ENCODE measurements around the gene UBE2J2. TPM values are rescaled to one million over a fixed set of nuclear protein-coding genes. Genes with fewer than 3 reads are reported as not detected.

UBE2J2 gene
- total and polyA plus RNA-seq, 2 experiments from 2014 or later, result 47.1 to 70.2 TPM

GRCh38 chr1:1210726-1211540, 62.7 kb downstream of the UBE2J2 start:
- TF ChIP-seq EZH2phosphoT487 (IDR thresholded peaks at IDR 0.05; ENCODE audit: unreplicated experiment), result no peak
- TF ChIP-seq ETS1 (IDR thresholded peaks at IDR 0.05), result no peak
- no peak for TF ChIP-seq REST (IDR thresholded peaks at IDR 0.05; ENCODE audit: unreplicated experiment)
- TF ChIP-seq JUNB (IDR thresholded peaks at IDR 0.05; ENCODE audit: unreplicated experiment), result no peak
- TF ChIP-seq ZNF114 (CRISPR knock-in tag; IDR thresholded peaks at IDR 0.05), result no peak
- TF ChIP-seq CREB1 (CRISPR knock-in tag; IDR thresholded peaks at IDR 0.05; ENCODE audit: low read depth), result no peak
- H3K4me1 ChIP-seq (ENCODE audit: insufficient read depth), result no peaks in the 10 kb centered on the region

GRCh38 chr1:1208713-1209433, 64.8 kb downstream of the UBE2J2 start:
- H3K9me3 Mint-ChIP-seq, result no peaks in the 10 kb centered on the region; the same call in 2 of the 3 replicates
- TF ChIP-seq ZNF114 (CRISPR knock-in tag; IDR thresholded peaks at IDR 0.05) (no peak), ZNF462 (CRISPR knock-in tag; IDR thresholded peaks at IDR 0.05) (no peak)

More at GRCh38 chr1:1210726-1211540, 62.7 kb downstream of the UBE2J2 start:
- Histone ChIP-seq H4K20me1 (replicated peaks; ENCODE audit: insufficient read depth) (no peaks in the 10 kb centered on the region), H2AFZ (no peak overlapping the region), H3K79me2 (replicated peaks; ENCODE audit: insufficient read depth) (no peaks in the 10 kb centered on the region), H3K36me3 (ENCODE audit: insufficient read depth) (no peaks in the 10 kb centered on the region), H3F3A (replicated peaks; ENCODE audit: low read depth) (no peaks in the 10 kb centered on the region), H3K4me2 (no peak overlapping the region), H3K9me2 (ENCODE audit: insufficient read depth) (no peaks in the 10 kb centered on the region), H3K27ac (ENCODE audit: low read depth) (no peak overlapping the region), H3K27me3 (ENCODE audit: insufficient read depth) (0 out of 2 replicates have a peak, but pooled peaks cover 8% of the 10 kb centered on the region), H3K4me3 (no peak overlapping the region)
- Mint-ChIP-seq H3K27me3 (ENCODE audit: insufficient read depth, low read depth, poor library complexity) (peaks cover 10% of the 10 kb centered on the region), H3K4me1 (no peaks in the 10 kb centered on the region), H3K9me3 (no peaks in the 10 kb centered on the region; the same call in 2 of the 3 replicates), H3K4me3 (no peak overlapping the region), H3K36me3 (ENCODE audit: low read depth) (no peaks in the 10 kb centered on the region), H3K27ac (no peak overlapping the region)
- no peak for ATAC-seq
- DNase-seq (ENCODE audit: low spot score), result no peak

More at GRCh38 chr1:1208713-1209433, 64.8 kb downstream of the UBE2J2 start:
- no peaks in the 10 kb centered on the region for H3K4me1 Mint-ChIP-seq
- Histone ChIP-seq H2AFZ (no peak overlapping the region), H3K4me3 (no peak overlapping the region), H3K27me3 (ENCODE audit: insufficient read depth) (peaks cover 13% of the 10 kb centered on the region; the same call in 1 of the 2 replicates), H4K20me1 (replicated peaks; ENCODE audit: insufficient read depth) (no peaks in the 10 kb centered on the region), H3F3A (replicated peaks; ENCODE audit: low read depth) (no peaks in the 10 kb centered on the region), H3K27ac (ENCODE audit: low read depth) (no peak overlapping the region), H3K4me2 (no peak overlapping the region), H3K9me2 (ENCODE audit: insufficient read depth) (no peaks in the 10 kb centered on the region), H3K36me3 (ENCODE audit: insufficient read depth) (no peaks in the 10 kb centered on the region), H3K4me1 (ENCODE audit: insufficient read depth) (no peaks in the 10 kb centered on the region), H3K79me2 (replicated peaks; ENCODE audit: insufficient read depth) (no peaks in the 10 kb centered on the region)
- H3K4me3 Mint-ChIP-seq, result no peak overlapping the region
- peak; percentile 0 for DNase-seq (ENCODE audit: low spot score)
- no peaks in the 10 kb centered on the region for H3K36me3 Mint-ChIP-seq (ENCODE audit: low read depth)
- no peak for ATAC-seq
- H3K27me3 Mint-ChIP-seq (ENCODE audit: insufficient read depth, low read depth, poor library complexity), result peaks cover 7% of the 10 kb centered on the region
- H3K27ac Mint-ChIP-seq, result no peak overlapping the region

All from GM23338 (cell line).